NCI-H748 (cell line): Measurements from ENCODE around the gene GSK3B.
A peak's percentile ranks its signal among the peaks of the same experiment; 100 is the strongest.

Source experiments
- DNase-seq: peaks from one replicate; lab custom pipeline; 2025; ENCODE audit not compliant: unreplicated experiment; lab: John Stamatoyannopoulos, UW

Gene GSK3B

DNA sequence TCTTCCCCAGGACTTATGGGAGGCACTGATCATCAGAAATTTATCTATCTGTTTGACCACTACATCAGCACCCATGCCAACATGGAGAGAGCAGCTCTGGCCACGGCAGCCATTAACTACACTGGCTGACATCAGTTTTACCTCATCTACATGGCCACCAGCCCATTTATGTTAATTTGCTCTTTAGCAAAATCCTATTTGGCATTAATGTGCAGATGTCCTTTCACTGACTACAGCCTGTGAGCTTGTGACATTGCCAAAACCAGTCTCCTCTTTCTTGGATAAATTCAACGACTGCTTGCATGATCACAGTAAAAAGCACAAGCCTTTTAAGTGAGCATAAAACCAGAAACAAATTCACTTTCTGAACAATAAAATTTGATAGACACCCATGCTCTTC, 264.8 kb downstream of the GSK3B start:
- DNase-seq: no peak

DNA sequence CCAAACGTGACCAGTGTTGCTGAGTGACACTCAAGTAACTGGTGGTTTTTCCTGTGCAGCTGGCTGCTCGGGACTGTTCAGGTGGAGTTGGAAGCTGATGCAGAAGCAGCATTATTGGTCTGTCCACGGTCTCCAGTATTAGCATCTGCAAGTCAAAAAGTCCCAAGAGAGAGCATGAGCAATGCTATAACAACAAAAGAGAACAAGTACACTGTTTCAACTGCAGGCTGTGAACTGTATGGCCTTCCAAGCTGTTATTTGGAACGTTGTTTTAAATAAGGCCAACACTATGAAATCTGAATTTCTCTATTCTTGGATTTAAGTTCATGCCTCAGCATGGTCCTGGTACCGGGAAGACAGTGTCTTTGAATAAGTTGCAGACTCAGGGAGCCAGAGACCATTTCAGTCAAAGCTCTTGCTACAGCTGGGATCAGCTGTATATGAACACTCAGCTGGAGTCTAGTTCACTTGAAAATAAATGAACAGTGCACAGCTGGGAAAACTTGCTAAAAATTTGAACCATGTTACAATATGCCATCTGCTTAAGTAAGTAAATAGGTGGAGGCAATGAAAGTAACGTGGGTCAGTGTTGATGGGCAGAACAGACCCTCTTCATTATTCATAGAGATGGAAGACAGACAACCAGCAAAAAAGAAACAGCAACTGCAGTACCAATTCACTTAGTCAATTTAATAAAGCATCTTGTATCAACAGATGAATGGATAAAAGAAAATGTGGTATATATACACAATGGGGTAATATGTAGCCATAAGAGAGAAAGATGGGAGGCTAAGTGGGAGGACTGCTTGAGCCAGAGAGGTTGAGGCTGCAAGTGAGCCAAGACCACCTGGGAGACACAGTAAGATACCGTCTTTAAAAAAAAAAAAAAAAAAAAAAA, 267.3 kb downstream of the GSK3B start:
- no peak for DNase-seq

DNA sequence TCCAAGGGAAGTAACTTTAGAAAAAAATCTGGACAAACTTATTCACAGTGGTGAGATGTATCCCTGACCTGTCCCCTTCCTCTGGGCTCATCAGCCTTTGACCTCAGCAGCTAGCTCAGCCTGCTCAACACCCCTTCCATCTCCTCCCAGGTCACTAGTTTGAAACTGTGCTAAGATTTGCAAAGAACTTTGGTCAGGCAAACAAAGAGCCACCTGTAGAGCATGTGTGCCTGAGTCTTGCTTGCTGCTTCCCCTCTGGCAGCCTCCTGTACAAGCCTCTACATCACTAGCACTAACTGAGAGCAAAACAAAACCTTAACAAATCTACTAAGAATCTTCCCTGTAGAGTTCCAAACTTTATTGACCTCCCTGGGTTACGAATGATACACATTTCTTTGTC, 268.4 kb downstream of the GSK3B start:
- no peak for DNase-seq

DNA sequence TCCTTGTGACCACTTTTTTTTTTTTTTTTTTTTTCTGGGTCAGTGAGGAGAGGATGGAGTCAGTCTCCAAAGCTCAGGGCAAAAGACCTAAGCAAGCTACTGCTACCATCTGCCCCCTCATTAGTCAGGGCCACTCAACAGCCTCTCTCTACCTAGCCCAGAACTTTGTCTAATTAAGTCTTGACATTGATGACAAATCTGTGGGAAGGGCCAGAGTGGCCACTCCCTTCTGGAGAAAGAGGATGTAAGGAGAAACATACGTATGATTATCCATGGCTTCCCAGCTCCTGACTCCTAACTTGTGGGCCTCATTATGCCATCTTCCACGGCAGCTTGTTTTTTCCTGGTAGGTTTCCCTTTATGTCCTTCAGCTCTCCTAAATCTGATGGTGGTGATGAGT, 274.4 kb downstream of the GSK3B start:
- no peak for DNase-seq

DNA sequence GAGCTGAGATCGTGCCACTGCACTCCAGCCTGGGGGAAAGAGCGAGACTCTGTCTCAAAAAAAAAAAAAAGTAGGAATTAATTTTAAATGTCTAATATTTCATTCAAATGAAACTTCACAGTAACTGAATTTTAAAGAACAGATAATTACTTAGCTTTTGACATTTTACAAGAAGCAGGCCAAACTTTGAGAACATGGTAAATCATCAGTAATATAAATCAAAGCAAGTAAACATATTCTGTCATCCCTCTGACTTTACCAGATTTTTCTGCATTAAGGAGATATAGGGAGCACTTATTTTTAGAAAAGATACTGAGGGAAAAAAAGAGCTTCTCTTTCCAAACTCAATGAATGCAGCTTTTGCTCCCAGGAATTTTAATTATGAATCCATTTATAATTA, 275.3 kb downstream of the GSK3B start:
- no peak for DNase-seq

DNA sequence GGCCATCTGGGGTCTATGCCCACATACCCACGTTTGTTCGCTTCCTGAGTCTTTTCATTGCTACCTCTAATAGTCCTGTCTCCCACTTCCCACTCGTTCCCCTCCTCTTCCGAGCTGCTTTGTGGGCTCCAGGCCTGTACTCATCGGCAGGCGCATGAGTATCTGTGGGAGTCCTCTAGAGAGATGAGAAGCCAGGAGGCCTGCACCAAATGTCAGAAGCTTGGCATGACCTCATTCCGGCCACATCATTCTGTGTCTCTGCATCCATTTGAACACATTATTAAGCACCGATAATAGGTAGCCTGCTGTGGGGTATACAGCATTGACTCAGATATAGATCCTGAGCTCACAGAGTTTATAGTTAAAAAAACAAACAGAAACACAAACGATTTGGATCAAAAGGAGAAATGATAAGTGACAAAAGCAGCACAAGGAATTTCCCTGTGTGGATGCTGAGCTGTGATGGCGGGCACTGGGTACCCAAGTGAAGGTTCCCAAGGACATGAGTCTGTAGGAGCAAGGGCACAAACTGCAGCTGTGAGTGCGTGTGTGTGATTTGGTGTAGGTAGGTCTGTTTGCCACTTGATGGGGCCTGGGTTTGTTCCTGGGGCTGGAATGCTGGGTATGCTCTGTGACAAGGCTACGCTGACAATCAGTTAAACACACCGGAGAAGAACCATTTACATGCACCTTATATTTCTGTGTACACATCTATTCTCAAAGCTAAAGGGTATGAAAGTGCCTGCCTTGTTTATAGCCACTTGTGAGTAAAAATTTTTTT, 276.5 kb downstream of the GSK3B start:
- DNase-seq: no peak

DNA sequence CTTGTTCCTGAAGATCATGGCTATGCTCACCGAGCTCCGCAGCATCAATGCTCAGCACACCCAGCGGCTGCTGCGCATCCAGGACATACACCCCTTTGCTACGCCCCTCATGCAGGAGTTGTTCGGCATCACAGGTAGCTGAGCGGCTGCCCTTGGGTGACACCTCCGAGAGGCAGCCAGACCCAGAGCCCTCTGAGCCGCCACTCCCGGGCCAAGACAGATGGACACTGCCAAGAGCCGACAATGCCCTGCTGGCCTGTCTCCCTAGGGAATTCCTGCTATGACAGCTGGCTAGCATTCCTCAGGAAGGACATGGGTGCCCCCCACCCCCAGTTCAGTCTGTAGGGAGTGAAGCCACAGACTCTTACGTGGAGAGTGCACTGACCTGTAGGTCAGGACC, 277.2 kb downstream of the GSK3B start:
- DNase-seq: no peak

DNA sequence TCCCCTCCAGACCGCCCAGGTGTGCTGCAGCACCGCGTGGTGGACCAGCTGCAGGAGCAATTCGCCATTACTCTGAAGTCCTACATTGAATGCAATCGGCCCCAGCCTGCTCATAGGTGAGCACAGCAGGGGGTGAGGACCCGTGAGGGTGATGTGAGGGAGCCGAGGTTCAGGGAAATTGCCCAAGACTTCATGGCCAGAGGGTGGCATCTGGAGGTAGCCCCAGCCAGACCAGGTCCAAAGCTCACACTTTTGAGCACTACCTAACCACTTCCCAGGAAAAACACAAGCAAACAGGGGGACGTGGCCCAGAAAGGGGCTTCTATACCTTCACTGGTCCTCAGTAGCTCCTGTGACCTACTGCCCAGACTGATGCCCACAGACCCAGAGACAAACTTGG, 278.5 kb downstream of the GSK3B start:
- DNase-seq: no peak

DNA sequence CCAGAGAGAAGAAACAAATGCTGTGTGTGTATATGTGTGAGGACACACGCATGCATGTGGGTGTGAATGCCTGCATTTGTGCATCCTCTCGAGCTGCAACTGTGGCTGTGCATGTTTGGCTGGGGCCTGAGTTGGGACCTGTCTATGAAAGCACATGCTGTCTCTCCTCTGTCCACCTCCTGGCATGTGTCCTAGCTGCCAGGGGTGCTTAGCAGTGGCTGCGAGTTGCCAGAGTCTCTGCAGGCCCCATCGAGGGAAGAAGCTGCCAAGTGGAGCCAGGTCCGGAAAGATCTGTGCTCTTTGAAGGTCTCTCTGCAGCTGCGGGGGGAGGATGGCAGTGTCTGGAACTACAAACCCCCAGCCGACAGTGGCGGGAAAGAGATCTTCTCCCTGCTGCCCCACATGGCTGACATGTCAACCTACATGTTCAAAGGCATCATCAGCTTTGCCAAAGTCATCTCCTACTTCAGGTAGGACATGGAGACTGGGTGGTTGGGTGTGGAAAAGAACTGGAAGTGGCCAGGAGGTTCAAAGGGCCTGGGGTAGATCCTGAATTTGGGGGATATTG, 281.7 kb downstream of the GSK3B start:
- no peak for DNase-seq

DNA sequence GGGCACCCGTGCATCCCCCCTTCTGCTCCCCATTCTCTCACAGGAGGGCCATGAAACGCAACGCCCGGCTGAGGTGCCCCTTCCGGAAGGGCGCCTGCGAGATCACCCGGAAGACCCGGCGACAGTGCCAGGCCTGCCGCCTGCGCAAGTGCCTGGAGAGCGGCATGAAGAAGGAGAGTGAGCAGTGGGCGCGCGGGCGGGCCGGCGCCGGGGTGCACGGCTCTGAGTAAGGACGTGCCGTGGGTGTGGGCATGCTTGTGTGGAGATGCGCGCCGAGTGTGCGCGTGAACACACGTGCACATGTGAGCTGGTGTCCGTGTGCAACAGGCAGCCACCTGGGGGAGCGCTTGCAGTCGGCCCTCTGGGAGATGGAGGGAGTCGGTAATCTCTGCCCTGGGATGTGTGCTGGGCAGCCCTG, 284.2 kb downstream of the GSK3B start:
- DNase-seq: no peak

DNA sequence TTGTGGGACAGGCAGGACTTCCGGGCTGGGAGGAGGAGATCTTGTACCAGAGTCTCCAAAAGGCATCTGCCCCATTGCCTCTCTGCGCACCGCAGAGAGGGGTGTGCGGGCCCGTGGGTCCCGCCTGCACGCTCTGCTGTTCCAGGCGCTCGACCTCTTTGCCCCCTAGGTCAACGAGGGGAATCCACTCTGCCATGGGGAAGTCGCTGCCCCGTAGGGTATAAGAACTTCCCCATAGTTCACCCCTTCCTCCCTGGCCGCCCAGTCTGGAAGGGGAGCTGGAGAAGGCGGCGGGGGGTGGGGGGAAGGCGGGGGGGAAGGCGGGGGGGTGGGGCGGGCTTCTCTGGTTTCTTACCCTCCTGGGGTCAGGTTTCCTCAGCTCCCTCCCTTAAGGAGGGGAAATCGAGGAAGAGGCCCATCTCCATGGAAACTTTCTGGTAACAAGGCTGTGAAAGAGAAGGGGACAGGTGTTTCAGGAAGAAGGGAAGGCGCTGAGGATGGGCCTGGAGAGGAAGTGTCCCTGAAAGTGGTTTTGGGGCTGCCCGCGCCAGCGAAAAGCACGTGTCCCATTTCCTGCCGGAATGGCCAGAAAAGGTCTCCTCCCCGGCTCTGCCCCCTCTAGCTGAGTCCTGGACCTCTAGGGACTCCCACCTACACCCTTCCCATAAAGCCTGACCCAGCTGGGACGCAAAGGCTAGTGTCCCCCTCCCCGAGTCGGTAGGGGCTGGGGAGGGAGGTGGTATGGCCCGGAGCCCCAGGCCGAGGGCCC, 284.8 kb downstream of the GSK3B start:
- DNase-seq: no peak

DNA sequence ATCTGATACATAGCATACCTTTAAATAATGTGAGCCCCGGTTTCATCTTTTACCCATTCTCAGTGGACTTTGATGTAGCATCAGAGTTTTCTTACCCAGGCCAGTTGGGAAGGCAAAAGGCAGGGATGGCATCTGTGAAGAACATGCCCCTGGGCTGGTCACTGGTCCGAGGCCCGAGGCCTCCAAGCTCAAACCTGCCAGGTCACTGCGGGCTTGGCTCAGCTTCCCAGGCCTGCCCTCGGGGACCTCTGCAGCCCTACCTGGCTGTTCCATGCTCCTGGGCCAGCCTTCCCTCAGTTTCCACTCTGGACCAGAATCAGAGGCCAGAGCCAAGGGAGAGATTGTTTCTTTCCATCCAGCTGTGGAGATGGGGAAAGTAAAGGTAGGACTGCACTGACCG, 285.4 kb downstream of the GSK3B start:
- no peak for DNase-seq

DNA sequence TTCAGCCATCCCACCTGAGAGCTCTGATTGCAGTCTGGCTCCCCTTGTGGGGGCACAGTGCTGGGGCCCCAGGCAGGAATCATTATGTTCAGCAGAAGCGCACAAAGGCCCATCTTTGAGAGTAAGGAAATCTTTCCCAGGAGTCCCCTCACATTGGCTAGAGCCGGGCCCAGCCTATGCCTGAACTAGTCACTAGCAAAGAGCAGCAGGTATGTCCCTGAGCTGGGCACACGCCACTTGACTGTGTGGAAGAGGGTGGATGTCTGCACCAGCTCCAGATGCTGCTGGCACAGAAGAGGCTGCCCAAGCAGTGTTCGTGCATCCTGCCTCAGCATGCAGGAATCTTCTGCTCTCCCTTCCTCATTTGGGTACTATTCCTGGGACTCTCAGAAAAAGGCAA, 286.0 kb downstream of the GSK3B start:
- DNase-seq: no peak

DNA sequence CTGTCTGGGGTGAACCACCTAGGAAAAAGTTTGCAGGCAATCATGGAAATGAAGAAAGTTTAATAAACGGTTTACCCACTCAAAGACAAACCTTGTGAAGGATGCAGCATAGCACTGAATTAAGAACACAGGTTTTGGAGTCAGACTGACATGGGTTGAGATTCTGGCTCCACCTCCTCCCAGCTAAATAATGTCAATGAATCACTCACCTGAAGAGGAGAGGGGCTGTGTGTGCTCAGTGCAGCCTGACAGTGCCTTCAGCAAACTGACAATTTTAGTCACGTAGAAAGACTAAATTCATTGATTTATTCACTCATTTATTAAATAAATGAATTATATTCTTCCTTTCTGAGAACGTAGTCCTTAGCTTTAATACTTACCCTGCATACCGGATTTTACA, 293.4 kb downstream of the GSK3B start:
- peak; percentile 18 for DNase-seq

DNA sequence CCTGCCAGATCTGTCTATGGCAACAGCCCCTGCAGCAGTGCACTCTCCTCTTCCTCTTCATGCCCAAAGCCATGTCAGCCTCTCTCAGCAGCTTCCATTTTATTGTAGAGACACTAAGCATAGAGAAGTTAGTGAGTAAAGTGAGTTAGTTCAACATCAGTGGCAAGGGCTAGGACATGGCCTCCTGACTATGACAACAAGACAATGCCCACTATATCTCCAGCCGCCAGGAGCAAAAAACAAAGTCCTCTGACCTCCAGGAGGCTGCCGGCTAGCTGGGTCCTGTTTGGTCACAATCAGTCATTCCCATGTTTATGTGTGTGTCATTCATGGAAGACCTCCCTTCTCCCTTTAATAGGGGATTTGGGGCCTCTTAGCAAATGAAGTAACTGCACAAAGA, 297.5 kb downstream of the GSK3B start:
- no peak for DNase-seq

DNA sequence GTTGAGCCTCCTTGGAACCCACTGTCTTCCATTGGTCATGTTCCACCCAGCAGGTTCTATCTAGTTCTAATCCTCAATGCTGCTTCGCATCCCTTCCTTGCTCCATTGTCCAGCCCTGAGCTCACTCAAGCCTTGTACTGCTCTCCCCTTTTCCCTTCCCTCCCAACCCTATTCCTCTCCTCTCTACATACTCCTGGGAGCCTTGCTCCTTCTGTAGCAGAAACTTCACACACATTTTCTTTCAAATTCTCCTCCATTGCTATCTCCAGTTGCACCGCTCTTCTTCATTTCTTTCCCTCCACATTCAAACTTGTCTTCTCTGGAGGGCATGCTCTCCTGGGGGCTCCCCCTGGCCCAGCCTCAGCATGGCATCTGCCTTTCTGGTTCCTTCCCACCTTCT, 297.9 kb downstream of the GSK3B start:
- no peak for DNase-seq

DNA sequence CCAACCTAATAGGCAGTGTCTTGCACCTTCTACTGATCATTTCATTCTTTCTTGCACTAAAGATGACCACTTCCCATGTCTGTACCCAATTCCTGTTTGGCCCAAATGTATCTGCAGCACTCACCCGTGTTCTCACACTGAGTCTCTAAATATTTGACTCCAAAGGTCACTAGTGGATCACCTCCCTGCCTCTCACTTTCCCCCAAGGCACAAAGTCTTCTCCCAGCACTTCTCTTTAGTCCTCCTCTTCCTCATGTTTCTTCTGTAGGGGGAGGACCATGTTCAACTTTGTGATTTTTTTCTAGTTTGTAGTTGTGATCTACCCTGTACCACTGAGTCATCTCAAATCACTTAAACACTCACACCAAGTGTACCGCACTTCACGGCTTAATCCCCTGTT, 298.4 kb downstream of the GSK3B start:
- DNase-seq: no peak

DNA sequence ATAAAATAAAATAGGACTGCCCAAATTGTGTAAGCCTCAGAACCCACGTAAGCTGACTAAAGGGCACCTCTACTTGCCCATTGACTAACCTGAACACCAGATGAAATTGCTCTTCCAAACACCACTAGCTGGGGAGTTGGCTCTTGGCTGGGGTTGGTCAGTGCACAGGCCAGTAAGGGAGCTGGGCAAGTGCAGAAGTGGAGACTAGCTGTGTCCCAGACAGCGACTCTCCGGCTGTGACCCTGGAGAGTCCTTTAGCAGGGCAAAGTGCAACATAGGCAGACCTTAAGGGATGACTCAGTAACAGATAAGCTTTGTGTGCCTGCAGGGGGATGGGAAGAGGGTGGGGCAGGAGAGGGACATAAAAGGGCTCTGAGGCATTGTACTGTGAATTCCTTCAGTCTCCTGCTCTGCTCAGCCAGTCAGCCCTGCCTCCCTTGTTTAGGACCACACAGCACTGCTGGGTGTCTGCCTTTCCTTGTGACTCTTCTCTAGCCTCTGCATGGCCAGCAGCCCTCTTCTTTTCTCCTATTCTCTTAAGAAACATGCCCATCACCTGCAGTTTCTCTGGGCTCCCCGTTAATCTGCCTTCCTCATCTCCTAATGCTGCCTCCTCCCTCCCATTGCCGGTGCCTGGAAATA, 299.2 kb downstream of the GSK3B start:
- no peak for DNase-seq

DNA sequence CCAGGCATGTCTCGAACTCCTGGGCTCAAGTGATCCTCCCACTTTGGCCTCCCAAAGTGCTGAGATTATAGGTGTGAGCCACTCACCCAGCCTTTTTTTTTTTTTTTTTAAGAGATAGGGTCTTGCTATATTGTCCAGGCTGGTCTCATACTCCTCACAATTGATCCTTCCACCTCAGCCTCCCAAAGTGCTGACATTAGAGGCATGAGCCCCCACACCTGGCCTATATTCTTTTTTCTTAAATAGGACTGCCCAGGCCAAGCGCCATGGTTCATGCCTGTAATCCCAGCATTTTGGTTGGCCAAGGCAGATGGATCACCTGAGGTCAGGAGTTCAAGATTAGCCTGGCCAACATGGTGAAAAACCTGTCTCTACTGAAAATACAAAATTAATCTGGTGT, 299.8 kb downstream of the GSK3B start:
- no peak for DNase-seq

DNA sequence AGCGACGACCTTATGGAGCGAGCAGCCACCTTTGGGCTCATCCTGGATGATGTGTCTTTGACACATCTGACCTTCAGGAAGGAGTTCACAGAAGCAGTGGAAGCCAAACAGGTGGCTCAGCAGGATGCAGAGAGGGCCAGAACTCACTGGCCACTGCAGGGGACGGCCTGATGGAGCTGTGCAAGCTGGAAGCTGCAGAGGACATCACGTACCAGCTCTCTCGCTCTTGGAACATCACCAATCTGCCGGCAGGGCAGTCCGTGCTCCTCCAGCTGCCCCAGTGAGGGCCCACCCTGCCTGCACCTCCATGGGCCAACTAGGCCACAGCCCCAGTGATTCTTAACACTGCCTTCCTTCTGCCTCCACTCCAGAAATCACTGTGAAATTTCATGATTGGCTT, 302.0 kb downstream of the GSK3B start:
- DNase-seq: no peak

DNA sequence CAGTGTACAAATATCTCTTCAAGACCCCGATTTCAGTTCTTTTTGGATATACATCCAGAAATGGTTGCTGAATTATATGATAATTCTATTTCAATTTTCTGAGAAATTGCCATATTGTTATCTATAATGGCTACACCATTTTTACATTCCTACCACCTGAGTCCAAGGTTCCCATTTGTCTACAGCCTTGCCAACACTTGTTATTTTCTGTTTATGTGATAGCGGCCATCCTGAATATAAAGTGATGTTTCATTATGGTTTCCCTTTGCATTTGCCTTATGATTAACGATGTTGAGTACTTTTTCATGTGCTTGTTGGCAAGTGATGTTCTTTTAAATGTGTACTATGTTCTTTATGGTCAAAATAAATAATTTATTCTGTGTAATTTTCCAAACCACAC, 303.9 kb downstream of the GSK3B start:
- no peak for DNase-seq
